Caki2 (cell line): Measurements from ENCODE around the gene MRM1. TPM values are rescaled to one million over a fixed set of nuclear protein-coding genes. Genes with fewer than 3 reads are reported as not detected.

Experiments
- DNase-seq: peaks from one replicate; pipeline ENCODE4 v3.0.0-alpha.2; 2015; ENCODE audit warnings: low read depth
- in situ Hi-C: cut with HindIII; loops from 2 replicates; pipeline ENCODE4 v1.10.0; 2016; ENCODE audit warnings: low sequenced_read_pairs, low pct_unique_long_range_greater_than_20kb, mixed read lengths
- total RNA-seq: library from RNA; depleted of rRNA; stranded (reverse); fragments of >200 nt; shearing (Covaris generic); gene quantifications from 2 replicates; pipeline ENCODE4 v1.2.3, GENCODE V29; 2014; ENCODE audit warnings: low replicate concordance; rRNA removed

Gene MRM1
- total RNA-seq, 1 experiment from 2014 or later: 13.5 TPM

GRCh38 chr17:36653374-36653773 lies 52.0 kb downstream of the MRM1 start:
- no peak for DNase-seq
- in situ Hi-C loops: no loop called here

DNA sequence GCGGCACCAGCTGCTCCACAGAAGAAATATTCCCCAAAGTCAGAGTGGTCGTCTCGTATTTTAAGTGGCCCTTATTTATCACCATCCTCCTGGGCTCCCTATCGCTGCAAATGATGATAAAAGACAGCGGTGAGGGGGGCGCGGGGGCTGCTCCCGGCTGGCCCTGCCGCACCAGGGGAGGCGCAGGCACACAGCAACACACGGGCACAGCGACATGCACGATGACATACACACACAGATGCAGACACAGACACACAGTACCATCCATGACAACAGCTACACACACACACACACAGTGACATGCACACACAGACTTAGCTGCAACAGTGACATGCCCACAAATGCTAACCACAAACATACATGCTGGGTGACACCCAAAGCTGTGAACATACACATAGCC lies 52.5 kb downstream of the MRM1 start:
- in situ Hi-C loops: no loop called here
- DNase-seq: no peak

- in situ Hi-C loops: no loop called here
- DNase-seq: no peak
Measured at GRCh38 chr17:36655726-36656125, 54.3 kb downstream of the MRM1 start.

DNA sequence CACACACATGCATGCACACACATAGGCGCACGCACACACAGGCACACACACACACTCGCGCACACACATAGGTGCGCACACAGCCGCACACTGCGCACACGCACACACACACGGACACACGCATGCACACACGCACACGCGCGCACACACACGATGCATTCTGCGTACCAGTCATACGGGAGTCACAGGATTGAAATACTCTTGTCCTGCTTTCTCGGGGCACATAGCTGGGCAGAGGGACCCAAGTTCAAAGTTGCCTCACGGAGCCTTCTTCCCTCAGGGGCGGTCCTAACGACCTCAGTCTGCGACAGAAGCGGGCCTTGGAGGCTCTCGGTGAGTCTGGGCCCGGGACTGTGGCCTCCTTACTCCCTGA lies 56.0 kb downstream of the MRM1 start:
- DNase-seq: no peak
- in situ Hi-C loops: no loop called here

DNA sequence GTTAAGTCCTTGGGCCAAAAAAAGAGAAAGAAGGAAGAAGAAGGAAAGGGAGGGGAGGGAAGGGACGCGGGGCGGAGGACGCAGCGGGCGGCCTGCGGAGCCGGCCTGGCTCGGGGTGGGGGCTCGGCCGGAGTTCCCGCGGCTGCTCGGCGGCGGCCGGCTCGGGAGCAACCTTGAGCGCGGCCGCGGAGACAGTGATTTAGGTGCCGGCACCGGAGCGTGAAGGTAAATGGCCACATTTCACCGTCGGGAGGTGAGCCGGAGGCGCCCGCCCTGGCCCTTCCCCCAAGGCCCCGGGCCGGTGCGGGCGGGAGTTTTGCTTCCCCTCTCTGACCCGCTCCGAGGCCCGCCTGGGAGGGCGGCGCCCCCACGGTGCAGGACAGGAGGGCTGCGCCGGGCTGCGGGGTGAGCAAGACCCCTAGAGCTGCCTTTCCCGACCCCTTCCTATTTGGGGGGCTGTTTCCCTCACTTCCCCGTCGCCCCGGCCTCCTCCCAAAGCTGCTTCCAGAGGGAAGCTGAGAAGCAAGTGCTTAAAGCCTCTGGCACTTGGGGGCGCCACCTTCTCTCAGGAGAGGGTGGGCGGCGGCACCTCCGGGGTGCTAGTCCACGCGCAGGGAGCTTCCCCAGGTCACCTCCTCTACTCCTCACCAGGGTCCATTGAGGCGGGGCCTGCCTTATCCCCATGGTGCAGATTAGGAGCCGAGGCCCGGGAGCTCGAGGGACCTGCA lies 56.5 kb downstream of the MRM1 start:
- in situ Hi-C loops: no loop called here
- DNase-seq: no peak

Other genes with a start within 250 kb of the MRM1 start
- not detected in 2 replicates for gene TBC1D3H, start 213.1 kb upstream of the MRM1 start, total RNA-seq
- gene ZNHIT3, start 114.9 kb upstream of the MRM1 start, total RNA-seq: 84.0 and 84.2 TPM in 2 replicates
- 47.5 and 98.5 TPM in 2 replicates for gene MYO19, start 66.7 kb upstream of the MRM1 start, total RNA-seq
- gene PIGW, start 66.6 kb upstream of the MRM1 start, total RNA-seq: 3.9 and 6.3 TPM in 2 replicates
- 30.0 and 40.0 TPM in 2 replicates for gene GGNBP2, start 56.7 kb upstream of the MRM1 start, total RNA-seq
- 27.8 and 38.1 TPM in 2 replicates for gene DHRS11, start 9.7 kb upstream of the MRM1 start, total RNA-seq